ENCODE measurements around the gene FPR2.

The FPR2 gene

DNA sequence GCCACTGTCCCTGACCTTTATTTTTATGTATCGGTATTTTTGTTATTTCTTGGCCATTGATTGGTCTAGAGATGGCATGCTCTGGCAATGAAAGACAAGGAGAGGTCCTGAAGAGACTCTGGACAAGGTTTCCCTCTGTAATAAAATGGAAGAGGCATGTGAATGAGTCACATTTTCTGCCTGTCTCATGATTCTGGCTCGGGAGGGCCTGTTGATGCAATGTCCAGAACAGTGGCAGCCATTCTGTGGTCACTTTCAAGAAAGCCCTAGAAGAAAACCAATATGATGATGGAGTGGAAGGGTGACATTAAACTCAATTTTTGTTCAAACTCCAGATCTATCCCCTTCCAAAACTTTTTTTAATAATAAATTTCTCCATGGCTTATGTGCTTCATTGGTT lies 32.0 kb downstream of the FPR2 start:
- Histone ChIP-seq H3K9me3 (replicated peaks; ENCODE audit: insufficient read depth, low read length) (no peaks in the 10 kb centered on the region), H3K4me1 (ENCODE audit: low read length) (no peaks in the 10 kb centered on the region), H3K4me3 (ENCODE audit: low read length) (no peak overlapping the region), H3K9me2 (replicated peaks; ENCODE audit: insufficient read depth, low read length) (no peaks in the 10 kb centered on the region), H2AFZ (ENCODE audit: low read length) (no peak overlapping the region), H4K20me1 (ENCODE audit: insufficient read depth, low read length) (no peaks in the 10 kb centered on the region), H3K4me2 (ENCODE audit: low read depth, low read length) (no peak overlapping the region), H3K9ac (ENCODE audit: low read length) (no peak overlapping the region), H3K79me2 (ENCODE audit: low read length) (no peaks in the 10 kb centered on the region), H3K36me3 (replicated peaks; ENCODE audit: insufficient read depth, low read length) (no peaks in the 10 kb centered on the region), H3K27ac (ENCODE audit: low read length) (no peak overlapping the region), H3K27me3 (replicated peaks; ENCODE audit: insufficient read depth, low read length) (no peaks in the 10 kb centered on the region), H3F3A (ENCODE audit: insufficient read depth, low read length) (no peaks in the 10 kb centered on the region)
- TF ChIP-seq, protein P1, sequence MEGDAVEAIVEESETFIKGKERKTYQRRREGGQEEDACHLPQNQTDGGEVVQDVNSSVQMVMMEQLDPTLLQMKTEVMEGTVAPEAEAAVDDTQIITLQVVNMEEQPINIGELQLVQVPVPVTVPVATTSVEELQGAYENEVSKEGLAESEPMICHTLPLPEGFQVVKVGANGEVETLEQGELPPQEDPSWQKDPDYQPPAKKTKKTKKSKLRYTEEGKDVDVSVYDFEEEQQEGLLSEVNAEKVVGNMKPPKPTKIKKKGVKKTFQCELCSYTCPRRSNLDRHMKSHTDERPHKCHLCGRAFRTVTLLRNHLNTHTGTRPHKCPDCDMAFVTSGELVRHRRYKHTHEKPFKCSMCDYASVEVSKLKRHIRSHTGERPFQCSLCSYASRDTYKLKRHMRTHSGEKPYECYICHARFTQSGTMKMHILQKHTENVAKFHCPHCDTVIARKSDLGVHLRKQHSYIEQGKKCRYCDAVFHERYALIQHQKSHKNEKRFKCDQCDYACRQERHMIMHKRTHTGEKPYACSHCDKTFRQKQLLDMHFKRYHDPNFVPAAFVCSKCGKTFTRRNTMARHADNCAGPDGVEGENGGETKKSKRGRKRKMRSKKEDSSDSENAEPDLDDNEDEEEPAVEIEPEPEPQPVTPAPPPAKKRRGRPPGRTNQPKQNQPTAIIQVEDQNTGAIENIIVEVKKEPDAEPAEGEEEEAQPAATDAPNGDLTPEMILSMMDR (IDR thresholded peaks at IDR 0.05; ENCODE audit: low read length): no peak
- TF ChIP-seq EZH2 (optimal IDR thresholded peaks at IDR 0.05; ENCODE audit: low read depth, low read length): no peak
- no peak for TF ChIP-seq EZH2phosphoT487 (IDR thresholded peaks at IDR 0.05; ENCODE audit: low read length)
- no peak for DNase-seq

DNA sequence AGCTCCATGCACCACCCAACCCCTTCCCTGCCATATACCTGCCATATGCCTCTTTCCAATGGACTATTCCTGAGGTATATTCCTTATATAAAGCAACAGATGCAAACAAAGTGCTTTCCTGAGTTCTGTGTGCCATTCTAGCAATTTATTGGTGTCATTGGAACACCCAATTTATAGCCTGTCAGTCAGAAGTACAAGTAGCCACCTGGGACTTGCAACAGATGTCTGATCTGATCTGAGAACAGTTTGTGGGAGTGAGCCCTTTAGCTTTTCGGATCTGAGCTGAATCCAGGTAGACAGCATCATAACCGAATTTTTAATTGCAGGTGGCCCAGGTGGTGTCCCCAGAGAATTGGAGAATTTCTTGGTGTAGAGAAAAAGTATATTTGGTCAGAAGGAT lies 33.0 kb downstream of the FPR2 start:
- H3K4me3 ChIP-seq (ENCODE audit: low read length): no peak overlapping the region
- H3K27me3 ChIP-seq (replicated peaks; ENCODE audit: insufficient read depth, low read length): no peaks in the 10 kb centered on the region
- H3K4me1 ChIP-seq (ENCODE audit: low read length): no peaks in the 10 kb centered on the region
- H3K36me3 ChIP-seq (replicated peaks; ENCODE audit: insufficient read depth, low read length): no peaks in the 10 kb centered on the region
- H3K79me2 ChIP-seq (ENCODE audit: low read length): no peaks in the 10 kb centered on the region
- H3K9me2 ChIP-seq (replicated peaks; ENCODE audit: insufficient read depth, low read length): no peaks in the 10 kb centered on the region
- H3F3A ChIP-seq (ENCODE audit: insufficient read depth, low read length): no peaks in the 10 kb centered on the region
- DNase-seq: no peak
- no peaks in the 10 kb centered on the region for H3K9me3 ChIP-seq (replicated peaks; ENCODE audit: insufficient read depth, low read length)
- H3K4me2 ChIP-seq (ENCODE audit: low read depth, low read length): no peak overlapping the region
- no peak overlapping the region for H3K9ac ChIP-seq (ENCODE audit: low read length)
- TF ChIP-seq EZH2phosphoT487 (IDR thresholded peaks at IDR 0.05; ENCODE audit: low read length): no peak
- TF ChIP-seq, protein P1 (IDR thresholded peaks at IDR 0.05; ENCODE audit: low read length): no peak
- TF ChIP-seq EZH2 (optimal IDR thresholded peaks at IDR 0.05; ENCODE audit: low read depth, low read length): no peak
- H4K20me1 ChIP-seq (ENCODE audit: insufficient read depth, low read length): no peaks in the 10 kb centered on the region
- H3K27ac ChIP-seq (ENCODE audit: low read length): no peak overlapping the region
- no peak overlapping the region for H2AFZ ChIP-seq (ENCODE audit: low read length)

DNA sequence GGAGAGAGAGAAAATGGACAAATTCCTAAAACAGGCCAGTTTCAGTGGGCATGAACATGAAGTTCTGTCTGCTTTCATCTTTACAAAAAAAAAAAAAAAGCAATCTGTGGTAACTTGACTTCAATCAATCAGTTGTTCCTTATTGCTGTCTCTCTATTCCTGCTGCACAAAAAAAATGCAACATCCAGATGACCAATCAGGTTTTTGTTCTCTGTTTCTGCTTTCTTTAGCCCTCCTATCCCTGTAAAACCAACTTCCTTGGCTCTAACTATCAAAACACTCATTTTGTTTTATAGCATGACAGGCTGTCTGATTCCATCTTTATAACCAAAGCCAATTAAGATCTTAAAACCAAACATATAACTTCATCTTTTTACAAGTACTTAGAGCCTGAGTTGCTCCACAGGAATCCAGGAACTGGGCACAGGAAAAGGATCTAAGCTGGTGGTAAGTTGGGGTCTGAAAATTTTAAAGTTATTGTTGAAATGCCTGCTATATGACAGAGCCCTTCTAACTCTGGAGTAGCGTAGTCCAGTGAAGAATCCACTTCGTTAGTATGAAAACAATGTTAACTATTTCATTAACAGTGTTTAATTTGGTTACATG lies 34.0 kb downstream of the FPR2 start, which contains the start of gene FPR3:
Gene FPR3, plus strand, starts transcription at position 273 of the 606 bp plus-strand sequence. CDS start 28,592 bp downstream, outside the sequence.
- TF ChIP-seq EZH2 (optimal IDR thresholded peaks at IDR 0.05; ENCODE audit: low read depth, low read length): no peak
- TF ChIP-seq, protein P1 (IDR thresholded peaks at IDR 0.05; ENCODE audit: low read length): no peak
- no peak for TF ChIP-seq EZH2phosphoT487 (IDR thresholded peaks at IDR 0.05; ENCODE audit: low read length)
- H3K9me2 ChIP-seq (replicated peaks; ENCODE audit: insufficient read depth, low read length): no peaks in the 10 kb centered on the region
- no peaks in the 10 kb centered on the region for H3K79me2 ChIP-seq (ENCODE audit: low read length)
- H3K4me2 ChIP-seq (ENCODE audit: low read depth, low read length): no peak within 1 kb of the TSS
- H3F3A ChIP-seq (ENCODE audit: insufficient read depth, low read length): no peaks in the 10 kb centered on the region
- no peak within 1 kb of the TSS for H3K4me3 ChIP-seq (ENCODE audit: low read length)
- DNase-seq: no peak
- no peak within 1 kb of the TSS for H2AFZ ChIP-seq (ENCODE audit: low read length)
- H4K20me1 ChIP-seq (ENCODE audit: insufficient read depth, low read length): no peaks in the 10 kb centered on the region
- H3K4me1 ChIP-seq (ENCODE audit: low read length): no peaks in the 10 kb centered on the region
- no peaks in the 10 kb centered on the region for H3K27me3 ChIP-seq (replicated peaks; ENCODE audit: insufficient read depth, low read length)
- H3K36me3 ChIP-seq (replicated peaks; ENCODE audit: insufficient read depth, low read length): no peaks in the 10 kb centered on the region
- H3K9me3 ChIP-seq (replicated peaks; ENCODE audit: insufficient read depth, low read length): no peaks in the 10 kb centered on the region
- H3K9ac ChIP-seq (ENCODE audit: low read length): no peak within 1 kb of the TSS
- H3K27ac ChIP-seq (ENCODE audit: low read length): no peak within 1 kb of the TSS
